ENCODE measurements around the gene COBL.

Gene COBL

GRCh38 chr7:51306761-51307160 is 9.8 kb downstream of the COBL start:
- DNase-seq, result no peak

- no peak for DNase-seq
These were observed 11.9 kb downstream of the COBL start for GRCh38 chr7:51304729-51305128.

DNA sequence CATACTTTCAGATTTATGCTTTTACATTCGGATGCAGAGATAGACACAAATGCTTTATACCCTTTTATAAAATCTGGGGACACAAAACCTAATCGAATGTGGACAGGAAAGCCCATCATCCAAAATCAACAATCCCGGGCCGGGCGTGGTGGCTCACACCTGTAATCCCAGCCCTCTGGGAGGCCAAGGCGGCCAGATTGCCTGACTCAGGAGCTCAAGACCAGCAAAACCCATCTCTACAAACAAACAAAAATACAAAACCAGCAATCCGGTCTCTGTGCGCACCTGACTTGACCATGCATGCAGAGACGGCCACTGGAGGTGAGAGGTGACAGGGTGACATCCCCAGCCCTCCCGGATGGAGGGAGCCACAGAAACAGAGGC is 13.5 kb downstream of the COBL start:
- no peak for DNase-seq

- no peak for DNase-seq
These were observed 14.8 kb downstream of the COBL start for GRCh38 chr7:51301806-51302205.

DNA sequence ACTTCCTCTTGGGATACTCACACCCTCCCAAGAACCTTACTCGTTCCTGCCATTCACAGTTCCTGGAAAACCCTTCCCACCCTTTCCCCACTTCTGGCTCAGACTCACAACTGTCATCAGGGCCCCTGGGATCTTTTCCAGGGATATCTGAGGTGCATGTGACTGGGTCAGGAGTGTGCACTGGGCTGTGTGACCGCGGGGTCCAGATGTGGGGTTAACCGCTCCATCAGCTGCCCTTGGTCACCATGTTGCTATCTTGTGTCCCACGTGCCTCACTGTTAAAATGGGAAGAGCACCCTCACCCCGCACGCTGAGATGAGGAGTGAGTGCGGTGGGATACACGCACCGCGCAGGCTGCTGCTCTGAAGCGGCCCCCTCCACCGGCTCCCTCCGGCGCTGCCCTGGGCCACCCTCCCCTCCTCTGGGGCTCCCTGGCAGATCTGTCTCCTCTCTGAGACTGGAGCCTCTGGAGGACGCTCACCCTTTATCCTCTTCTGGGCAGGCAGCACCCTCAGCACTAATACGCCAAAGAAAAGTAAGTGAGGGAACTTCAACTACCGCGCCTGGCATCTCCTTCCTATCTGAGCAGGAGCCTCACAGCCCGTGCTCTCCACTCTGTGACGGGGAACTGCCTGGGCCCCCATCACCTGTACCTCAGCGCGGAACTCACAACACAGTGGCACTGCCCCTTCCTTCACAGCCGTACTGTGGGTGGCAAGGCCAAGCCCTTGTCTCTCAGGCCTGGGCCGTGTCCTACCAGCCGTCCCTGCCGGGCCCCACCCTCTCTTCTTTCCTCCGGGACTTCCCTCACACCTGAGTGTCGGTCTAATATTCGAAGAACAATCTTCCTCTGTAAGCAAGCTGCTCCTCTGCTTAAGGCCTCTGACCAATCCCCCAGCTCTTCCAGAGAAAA is 15.6 kb downstream of the COBL start:
- DNase-seq, result no peak

- DNase-seq, result no peak
These were observed 17.0 kb downstream of the COBL start for GRCh38 chr7:51299391-51300133.

- DNase-seq, result no peak
These were observed 17.7 kb downstream of the COBL start for GRCh38 chr7:51298912-51299311.

GRCh38 chr7:51297986-51298385 is 18.6 kb downstream of the COBL start:
- DNase-seq, result no peak

GRCh38 chr7:51295440-51296245 is 21.0 kb downstream of the COBL start:
- DNase-seq, result no peak

- no peak for DNase-seq
These were observed 24.0 kb downstream of the COBL start for GRCh38 chr7:51292596-51292995.

DNA sequence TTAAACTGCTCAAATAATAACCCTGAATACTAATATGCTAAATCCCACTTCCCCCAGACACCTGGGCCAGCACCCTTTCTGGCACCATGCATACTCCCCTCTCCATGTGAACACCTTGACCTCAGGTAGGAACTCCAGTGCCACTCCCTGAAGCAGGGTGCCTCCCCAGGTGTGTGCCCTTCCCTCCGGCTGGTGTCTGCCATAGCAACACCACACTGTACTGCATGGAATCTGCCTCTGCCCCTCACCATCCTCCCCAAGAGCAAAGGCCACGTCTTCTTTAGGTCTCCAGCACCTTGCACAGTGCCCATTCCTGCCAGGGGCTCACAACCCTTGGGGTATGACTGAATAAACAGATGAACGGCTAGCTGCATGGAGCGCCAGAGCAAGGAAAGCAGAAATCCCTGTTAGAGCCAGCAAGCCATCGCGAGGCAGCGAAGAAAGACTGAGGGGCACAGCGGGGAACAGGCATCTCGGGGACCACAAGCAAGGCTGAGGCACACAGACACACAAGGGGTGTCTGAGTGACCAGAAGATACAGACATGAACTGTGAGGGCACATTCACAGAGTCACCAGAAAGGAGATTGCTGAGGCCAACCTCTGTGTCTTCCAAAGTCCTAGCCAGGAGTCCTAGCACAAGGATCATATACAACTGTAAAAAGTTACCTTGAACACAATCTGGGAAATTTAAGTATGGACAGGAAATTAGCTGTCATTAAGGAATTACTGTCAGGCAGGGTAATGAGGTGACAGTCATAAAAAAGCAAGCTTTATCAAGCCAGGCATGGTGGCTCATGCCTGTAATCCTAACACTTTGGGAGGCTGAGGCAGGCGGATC is 25.7 kb downstream of the COBL start:
- no peak for DNase-seq

DNA sequence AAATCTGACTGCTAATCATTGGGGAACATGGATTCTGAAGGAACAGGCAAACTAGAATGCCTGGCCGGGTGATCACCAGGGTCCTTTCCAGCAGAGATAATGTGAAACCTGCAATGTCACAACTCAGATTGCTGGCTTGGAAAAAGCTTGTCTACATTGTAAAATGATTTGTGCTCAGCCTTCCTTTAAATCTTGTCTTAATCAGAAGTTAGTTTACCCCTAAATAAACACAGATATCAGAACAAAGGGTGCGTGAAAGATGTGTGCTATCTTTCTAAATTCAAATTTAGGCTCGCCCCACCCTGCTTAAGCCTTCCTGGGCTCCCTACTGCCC is 26.3 kb downstream of the COBL start:
- no peak for DNase-seq

- no peak for DNase-seq
These were observed 26.8 kb downstream of the COBL start for GRCh38 chr7:51289623-51290303.

DNA sequence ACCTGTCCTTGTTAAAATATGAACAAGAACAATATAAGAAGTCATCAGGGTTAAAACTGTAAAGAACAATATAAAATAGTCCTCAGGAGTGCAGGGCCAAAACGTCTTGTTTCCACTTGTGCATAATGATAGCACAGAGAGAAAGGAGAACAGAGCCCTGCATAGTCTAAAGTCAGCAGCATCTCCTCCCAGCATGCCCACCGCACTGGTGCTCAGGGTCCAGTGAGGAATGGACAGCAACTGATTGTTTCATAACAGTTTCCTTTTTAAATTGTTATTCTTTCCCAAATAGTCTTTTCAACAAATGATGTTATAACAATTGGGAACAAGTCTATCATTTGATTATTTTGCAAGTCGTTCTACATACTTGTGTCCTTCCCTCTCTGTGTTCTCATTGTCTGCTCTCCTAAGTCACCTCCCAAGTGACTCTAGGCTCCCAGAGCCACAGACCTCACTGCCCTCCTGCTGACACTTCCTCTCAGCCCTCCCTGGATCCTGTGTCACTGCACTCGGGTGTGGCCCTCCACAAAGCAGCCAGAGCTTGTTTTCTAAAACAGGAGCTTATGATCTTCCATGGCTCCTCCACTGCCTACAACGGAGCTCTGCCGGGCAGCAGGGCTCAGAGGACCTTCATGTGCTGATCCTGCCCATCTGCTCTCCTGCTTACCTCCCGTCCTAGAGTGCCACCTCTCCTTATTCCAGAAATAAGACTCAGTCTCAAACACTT is 27.6 kb downstream of the COBL start:
- no peak for DNase-seq

- no peak for DNase-seq
These were observed 30.2 kb downstream of the COBL start for GRCh38 chr7:51286401-51286800.

- no peak for DNase-seq
These were observed 36.5 kb downstream of the COBL start for GRCh38 chr7:51280156-51280555.

- DNase-seq, result no peak
These were observed 37.1 kb downstream of the COBL start for GRCh38 chr7:51279391-51280023.

- DNase-seq, result no peak
These were observed 37.8 kb downstream of the COBL start for GRCh38 chr7:51278797-51279196.

GRCh38 chr7:51276967-51277366 is 39.6 kb downstream of the COBL start:
- no peak for DNase-seq

- DNase-seq, result no peak
These were observed 40.5 kb downstream of the COBL start for GRCh38 chr7:51276091-51276605.

DNA sequence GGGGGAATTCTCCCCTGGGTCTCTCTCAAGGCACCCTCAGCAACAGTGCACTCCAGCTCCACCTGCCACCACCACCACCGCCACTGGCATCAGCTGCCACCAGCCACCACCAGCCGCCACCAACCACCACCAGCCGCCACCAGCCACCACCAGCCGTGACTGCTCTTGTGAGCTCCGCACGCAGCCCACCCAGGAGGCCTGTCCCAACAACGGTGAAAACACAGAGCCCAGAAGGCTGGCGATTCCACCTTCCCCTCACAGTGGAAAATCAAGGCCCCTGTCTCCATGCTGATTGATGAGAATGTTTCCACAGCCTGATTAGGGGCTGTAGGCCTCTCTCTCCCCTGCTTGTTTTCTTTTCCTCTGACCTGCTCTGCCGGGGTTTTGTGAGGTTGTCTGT is 41.1 kb downstream of the COBL start:
- no peak for DNase-seq
